Left ventricle myocardium inferior (tissue), 1 donor: ENCODE data around the gene CCDC142. TPM values are rescaled to one million over a fixed set of nuclear protein-coding genes. Genes with fewer than 3 reads are reported as not detected.

Source experiments
- DNase-seq: peaks from one replicate; pipeline ENCODE4 v3.0.0-alpha.2; 2020
- H3K27ac ChIP-seq: fragments of 200-600 bp; replicated peaks from 2 replicates; pipeline ENCODE4 v1.8.0; 2021
- H3K27me3 ChIP-seq: fragments of 200-600 bp; 2 replicates; pipeline ENCODE4 v1.8.0; 2021; ENCODE audit warnings: low read depth
- H3K36me3 ChIP-seq: fragments of 200-600 bp; 2 replicates; pipeline ENCODE4 v1.8.0; 2021
- H3K4me1 ChIP-seq: fragments of 200-600 bp; 2 replicates; pipeline ENCODE4 v1.8.0; 2021
- H3K4me3 ChIP-seq: fragments of 200-600 bp; 2 replicates; pipeline ENCODE4 v1.8.0; 2021; ENCODE audit warnings: mild to moderate bottlenecking, moderate library complexity
- H3K9me3 ChIP-seq: fragments of 200-600 bp; replicated peaks from 2 replicates; pipeline ENCODE4 v1.8.0; 2021
- intact Hi-C: fragments of 100-400 bp; cut with micrococcal nuclease; formaldehyde crosslinking; loops from one replicate; pipeline ENCODE4 v1.11.0; 2022
- total RNA-seq: library from RNA; stranded (reverse); fragmentation: NEBNext Ultra II Directional; extraction: Animal tissue kit (Norgen Biotek cat#: 25700); gene quantifications from one replicate; pipeline ENCODE4 v1.2.1, GENCODE V29; 2021
- TF ChIP-seq, protein P1 (sequence below): fragments of 200-600 bp; IDR thresholded peaks from 2 replicates; pipeline ENCODE4 v1.8.0; 2021; ENCODE audit warnings: antibody characterized with exemption, mild to moderate bottlenecking, borderline replicate concordance
- donor health status: DM: no; HTN: yes; CAD: no; lungs with severe emphysema.

CCDC142 gene
- total RNA-seq, 1 donor from 2014 or later: 5.6 TPM

DNA sequence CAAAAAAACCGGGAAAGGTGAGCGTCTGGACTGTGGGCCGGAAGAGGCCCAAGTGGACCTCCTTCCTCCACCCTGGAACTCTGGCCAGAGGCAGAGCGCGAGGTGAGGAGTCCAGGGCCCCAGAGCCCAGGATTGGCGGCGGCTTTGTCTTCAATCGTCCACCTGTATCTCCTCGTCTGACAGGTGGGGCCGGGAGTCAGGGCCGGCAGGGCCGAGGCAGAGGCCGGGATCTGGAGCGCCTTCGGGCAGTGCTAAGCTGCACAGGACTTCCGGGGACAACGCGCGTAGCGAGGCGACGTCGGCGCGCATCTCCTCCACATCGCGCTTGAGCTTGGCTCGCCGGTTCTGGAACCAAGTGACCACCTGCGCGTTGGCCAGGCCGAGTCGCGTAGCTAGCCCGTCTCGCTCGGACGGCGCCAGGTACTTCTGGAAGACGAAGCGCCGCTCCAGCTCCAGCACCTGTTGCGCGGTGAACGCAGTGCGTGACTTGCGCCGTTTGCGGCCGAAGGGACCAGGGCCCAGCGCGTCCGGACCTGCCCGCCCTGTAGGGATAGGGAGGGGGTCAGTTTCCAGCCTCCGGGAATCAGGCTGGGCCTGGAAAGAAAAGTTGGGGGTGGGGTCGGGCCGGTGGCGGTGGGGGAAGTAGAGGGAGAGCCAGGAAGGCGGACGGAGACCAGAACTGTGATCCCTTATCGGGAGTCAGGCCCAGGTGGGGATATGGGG is 15.1 kb upstream of the CCDC142 start:
- no peaks in the 10 kb centered on the region for H3K9me3 ChIP-seq
- H3K4me1 ChIP-seq: peaks cover 39% of the 10 kb centered on the region
- TF ChIP-seq, protein P1, sequence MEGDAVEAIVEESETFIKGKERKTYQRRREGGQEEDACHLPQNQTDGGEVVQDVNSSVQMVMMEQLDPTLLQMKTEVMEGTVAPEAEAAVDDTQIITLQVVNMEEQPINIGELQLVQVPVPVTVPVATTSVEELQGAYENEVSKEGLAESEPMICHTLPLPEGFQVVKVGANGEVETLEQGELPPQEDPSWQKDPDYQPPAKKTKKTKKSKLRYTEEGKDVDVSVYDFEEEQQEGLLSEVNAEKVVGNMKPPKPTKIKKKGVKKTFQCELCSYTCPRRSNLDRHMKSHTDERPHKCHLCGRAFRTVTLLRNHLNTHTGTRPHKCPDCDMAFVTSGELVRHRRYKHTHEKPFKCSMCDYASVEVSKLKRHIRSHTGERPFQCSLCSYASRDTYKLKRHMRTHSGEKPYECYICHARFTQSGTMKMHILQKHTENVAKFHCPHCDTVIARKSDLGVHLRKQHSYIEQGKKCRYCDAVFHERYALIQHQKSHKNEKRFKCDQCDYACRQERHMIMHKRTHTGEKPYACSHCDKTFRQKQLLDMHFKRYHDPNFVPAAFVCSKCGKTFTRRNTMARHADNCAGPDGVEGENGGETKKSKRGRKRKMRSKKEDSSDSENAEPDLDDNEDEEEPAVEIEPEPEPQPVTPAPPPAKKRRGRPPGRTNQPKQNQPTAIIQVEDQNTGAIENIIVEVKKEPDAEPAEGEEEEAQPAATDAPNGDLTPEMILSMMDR: no peak
- intact Hi-C loops: no loop called here
- peaks cover 11% of the 10 kb centered on the region for H3K36me3 ChIP-seq
- H3K4me3 ChIP-seq: peak overlapping the region; percentile 50
- no peak overlapping the region for H3K27ac ChIP-seq
- DNase-seq: no peak
- peaks cover 64% of the 10 kb centered on the region for H3K27me3 ChIP-seq

DNA sequence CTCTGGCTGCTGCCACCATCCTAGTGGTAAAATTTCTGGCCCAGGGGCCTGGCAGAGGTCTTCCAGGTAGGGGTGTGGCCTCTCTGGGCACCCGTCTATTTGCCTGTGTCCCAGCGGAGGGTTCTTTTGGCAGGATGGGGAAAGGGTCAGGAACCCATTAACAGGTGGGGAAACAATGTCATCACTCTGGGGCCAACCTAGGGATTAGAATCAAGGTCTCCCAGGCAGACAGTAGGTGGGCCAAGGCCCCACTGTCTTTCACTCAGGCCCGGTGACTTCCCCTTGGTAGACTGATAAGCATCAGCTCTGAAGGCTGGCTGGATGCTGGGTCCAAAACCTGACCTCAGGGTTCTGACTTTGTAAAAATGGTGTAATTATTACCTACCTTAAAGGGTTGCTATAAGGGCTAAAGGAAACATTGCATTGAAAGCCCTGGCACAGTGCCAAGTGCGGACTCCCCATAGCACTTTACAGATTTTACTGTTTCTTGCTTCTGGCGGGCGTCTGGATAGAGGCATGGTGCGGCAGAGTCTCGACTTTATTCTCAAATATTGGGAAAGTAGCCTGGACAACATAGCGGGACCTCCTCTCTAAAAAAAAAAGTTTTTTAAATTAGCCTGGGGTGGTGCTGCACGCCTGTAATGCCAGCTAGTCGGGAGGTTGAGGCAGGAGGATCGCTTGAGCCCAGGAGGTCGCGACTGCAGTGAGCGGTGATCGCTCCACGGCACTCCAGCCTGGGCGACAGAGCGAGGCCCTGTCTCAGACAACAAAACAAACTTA is 14.4 kb upstream of the CCDC142 start:
- TF ChIP-seq, protein P1: no peak
- Histone ChIP-seq H3K36me3 (peaks cover 18% of the 10 kb centered on the region), H3K9me3 (no peaks in the 10 kb centered on the region), H3K27ac (no peak overlapping the region), H3K27me3 (peaks cover 56% of the 10 kb centered on the region), H3K4me3 (peak overlapping the region; percentile 50), H3K4me1 (peaks cover 32% of the 10 kb centered on the region)
- DNase-seq: no peak
- intact Hi-C loops: no loop called here

DNA sequence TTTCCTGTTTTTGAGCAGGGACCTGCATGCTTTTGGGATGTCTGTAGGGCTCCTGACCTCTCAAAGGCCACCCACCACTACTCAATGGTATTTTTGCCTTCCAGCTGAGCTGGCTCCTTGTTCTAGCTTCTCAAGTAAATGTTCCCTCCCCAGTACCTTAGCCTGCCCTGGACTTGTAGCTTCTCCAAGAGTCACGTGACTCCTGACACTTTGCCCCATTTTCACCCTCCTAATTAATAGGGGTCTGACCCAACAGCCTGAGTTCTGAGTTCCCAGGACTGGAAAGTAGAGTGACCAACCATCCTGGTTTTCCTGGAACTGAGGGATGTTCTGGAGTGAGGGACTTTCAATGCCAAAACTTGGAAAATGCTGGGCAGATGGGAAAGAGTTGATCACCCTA is 12.6 kb upstream of the CCDC142 start:
- Histone ChIP-seq H3K27ac (no peak overlapping the region), H3K4me1 (peaks cover 29% of the 10 kb centered on the region), H3K9me3 (no peaks in the 10 kb centered on the region), H3K4me3 (no peak overlapping the region), H3K27me3 (peaks cover 39% of the 10 kb centered on the region), H3K36me3 (peaks cover 36% of the 10 kb centered on the region)
- TF ChIP-seq, protein P1: no peak
- intact Hi-C loops: no loop called here
- no peak for DNase-seq

GRCh38 chr2:74493546-74493945 is 10.7 kb upstream of the CCDC142 start:
- Histone ChIP-seq H3K4me3 (no peak overlapping the region), H3K27ac (no peak overlapping the region), H3K27me3 (peaks cover 20% of the 10 kb centered on the region), H3K4me1 (peaks cover 13% of the 10 kb centered on the region), H3K9me3 (no peaks in the 10 kb centered on the region), H3K36me3 (peaks cover 48% of the 10 kb centered on the region)
- TF ChIP-seq, protein P1: no peak
- intact Hi-C loops: no loop called here
- no peak for DNase-seq

- no peak overlapping the region for H3K4me3 ChIP-seq
- no peaks in the 10 kb centered on the region for H3K4me1 ChIP-seq
- peaks cover 3% of the 10 kb centered on the region for H3K27me3 ChIP-seq
- intact Hi-C loops: no loop called here
- peaks cover 58% of the 10 kb centered on the region for H3K36me3 ChIP-seq
- TF ChIP-seq, protein P1: no peak
- no peaks in the 10 kb centered on the region for H3K9me3 ChIP-seq
- no peak for DNase-seq
- no peak overlapping the region for H3K27ac ChIP-seq
These were observed 9.1 kb upstream of the CCDC142 start for GRCh38 chr2:74491648-74492544.
